ENCODE measurements around the gene RASA4B. TPM values are rescaled to one million over a fixed set of nuclear protein-coding genes. Genes with fewer than 3 reads are reported as not detected.

Gene RASA4B
- total RNA-seq, 4 donors from 2014 or later: 10.5 to 56.1 (median 32.3) TPM

DNA sequence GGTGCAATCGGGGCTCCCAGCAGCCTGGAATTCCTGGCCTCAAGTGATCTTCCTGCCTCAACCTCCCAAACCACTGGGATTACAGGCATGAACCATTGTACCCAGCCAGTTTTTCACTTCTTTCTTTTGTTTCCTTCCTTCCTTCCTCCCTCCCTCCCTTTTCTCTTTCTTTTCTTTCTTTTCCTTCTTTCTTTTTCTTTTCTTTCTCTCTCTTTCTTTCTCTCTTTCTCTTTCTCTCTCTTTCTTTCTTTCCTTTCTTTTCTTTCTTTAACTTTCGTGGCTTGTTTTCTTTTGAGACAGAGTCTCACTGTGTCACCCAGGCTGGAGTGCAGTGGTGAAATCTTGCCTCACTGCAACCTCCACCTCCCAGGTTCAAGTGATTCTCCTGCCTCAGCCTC, 71.9 kb downstream of the RASA4B start:
- Histone ChIP-seq H3K27ac (no peak overlapping the region), H3K36me3 (peaks cover 0 to 69% (median 8%) of the 10 kb centered on the region in 3 donors), H3K4me1 (no peaks in the 10 kb centered on the region), H3K4me3 (no peak overlapping the region), H3K27me3 (no peaks in the 10 kb centered on the region), H3K9me3 (no peaks in the 10 kb centered on the region)
- DNase-seq (ENCODE audit: low spot score in 2 of 2): no peak
- no peak for TF ChIP-seq EP300 (IDR thresholded peaks at IDR 0.05)
- TF ChIP-seq, protein P1, sequence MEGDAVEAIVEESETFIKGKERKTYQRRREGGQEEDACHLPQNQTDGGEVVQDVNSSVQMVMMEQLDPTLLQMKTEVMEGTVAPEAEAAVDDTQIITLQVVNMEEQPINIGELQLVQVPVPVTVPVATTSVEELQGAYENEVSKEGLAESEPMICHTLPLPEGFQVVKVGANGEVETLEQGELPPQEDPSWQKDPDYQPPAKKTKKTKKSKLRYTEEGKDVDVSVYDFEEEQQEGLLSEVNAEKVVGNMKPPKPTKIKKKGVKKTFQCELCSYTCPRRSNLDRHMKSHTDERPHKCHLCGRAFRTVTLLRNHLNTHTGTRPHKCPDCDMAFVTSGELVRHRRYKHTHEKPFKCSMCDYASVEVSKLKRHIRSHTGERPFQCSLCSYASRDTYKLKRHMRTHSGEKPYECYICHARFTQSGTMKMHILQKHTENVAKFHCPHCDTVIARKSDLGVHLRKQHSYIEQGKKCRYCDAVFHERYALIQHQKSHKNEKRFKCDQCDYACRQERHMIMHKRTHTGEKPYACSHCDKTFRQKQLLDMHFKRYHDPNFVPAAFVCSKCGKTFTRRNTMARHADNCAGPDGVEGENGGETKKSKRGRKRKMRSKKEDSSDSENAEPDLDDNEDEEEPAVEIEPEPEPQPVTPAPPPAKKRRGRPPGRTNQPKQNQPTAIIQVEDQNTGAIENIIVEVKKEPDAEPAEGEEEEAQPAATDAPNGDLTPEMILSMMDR (IDR thresholded peaks at IDR 0.05): no peak
- WGBS, 2 donors: 88 to 94% methylated on average over 2 of the region's 2 CpGs

DNA sequence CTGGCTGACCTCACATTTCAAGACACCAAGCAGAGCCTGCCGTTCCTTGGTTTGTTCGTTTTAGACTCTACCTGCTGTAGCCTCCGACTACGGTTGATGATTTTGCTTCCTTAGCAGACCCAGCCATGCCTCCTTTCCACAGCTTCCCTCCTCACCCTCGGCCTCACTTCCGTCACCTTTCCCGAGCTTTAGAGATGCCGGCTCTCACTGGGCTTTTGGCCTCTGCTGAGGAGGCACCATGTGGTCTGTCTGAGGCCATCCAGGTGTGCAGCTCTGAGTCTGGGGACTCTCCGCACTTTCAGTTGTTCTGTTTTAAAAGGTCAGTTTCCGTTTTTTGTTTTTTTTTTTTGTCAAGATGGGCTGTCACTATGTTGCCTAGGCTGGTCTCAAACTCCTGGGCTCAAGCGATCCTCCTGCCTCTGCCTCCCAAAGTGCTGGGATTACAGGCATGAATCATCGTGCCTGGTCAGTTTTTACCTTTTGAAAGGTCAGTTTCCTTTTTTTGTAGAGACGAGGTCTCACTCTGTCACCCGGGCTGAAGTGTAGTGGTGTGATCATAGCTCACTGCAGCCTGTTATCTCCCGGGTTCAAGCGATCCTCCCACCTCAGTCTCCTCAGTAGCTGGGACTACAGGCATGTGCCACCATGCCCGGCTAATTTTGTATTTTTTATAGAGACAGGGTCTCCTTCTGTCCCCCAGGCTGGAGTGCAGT, 72.5 kb downstream of the RASA4B start:
- Histone ChIP-seq H3K4me3 (no peak overlapping the region), H3K27me3 (no peaks in the 10 kb centered on the region), H3K4me1 (no peaks in the 10 kb centered on the region), H3K36me3 (peaks cover 0 to 75% (median 8%) of the 10 kb centered on the region in 3 donors), H3K27ac (no peak overlapping the region), H3K9me3 (no peaks in the 10 kb centered on the region)
- 90 to 93% methylated on average over 17 of the region's 17 CpGs for WGBS, 2 donors
- no peak for DNase-seq (ENCODE audit: low spot score in 2 of 2)
- TF ChIP-seq POLR2A (IDR thresholded peaks at IDR 0.05) (no peak), EP300 (IDR thresholded peaks at IDR 0.05) (no peak)
- TF ChIP-seq, protein P1 (IDR thresholded peaks at IDR 0.05): no peak

DNA sequence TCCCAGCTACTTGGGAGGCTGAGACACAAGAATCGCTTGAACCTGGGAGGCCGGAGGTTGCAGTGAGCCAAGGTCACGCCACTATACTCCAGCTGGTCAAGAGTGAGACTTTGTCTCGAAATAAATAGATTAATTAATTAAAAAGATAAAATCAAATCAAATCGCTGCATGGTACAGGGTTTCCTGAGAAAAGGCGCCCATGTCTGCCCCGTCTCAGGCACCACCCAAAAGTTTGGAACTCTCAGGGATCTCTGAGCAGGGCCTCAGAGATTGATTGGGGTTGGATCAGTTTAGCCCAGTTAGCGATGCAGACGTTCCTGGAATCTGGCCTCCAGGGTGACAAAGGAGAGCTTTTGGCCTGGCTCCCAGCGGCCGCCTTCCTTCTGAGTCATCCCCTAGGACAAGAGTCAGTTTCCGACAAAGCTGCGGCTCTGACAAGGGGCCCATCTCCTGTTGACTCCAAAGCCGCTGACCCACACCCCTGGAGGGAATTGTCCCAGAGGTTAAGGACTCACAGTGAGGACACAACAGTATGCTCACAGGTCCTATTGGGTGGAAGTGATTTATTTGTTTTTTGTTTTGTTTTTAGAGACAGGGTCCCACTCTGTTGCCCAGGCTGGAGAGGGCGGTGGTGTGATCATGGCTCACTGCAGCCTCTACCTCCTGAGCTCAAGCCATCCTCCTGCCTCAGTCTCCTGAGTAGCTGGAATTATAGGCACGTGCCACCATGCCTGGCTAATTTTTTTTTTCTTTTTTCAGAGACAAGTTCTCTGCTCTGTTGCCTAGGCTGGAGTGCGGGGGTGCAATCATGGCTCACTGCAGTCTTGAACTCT, 77.4 kb downstream of the RASA4B start:
- H3K27me3 ChIP-seq: no peaks in the 10 kb centered on the region
- TF ChIP-seq EP300 (IDR thresholded peaks at IDR 0.05) (no peak), POLR2A (IDR thresholded peaks at IDR 0.05) (no peak)
- TF ChIP-seq, protein P1 (IDR thresholded peaks at IDR 0.05): no peak
- H3K4me1 ChIP-seq: no peaks in the 10 kb centered on the region
- no peak overlapping the region for H3K4me3 ChIP-seq
- no peak overlapping the region for H3K27ac ChIP-seq
- H3K36me3 ChIP-seq: peaks cover 0 to 58% (median 0%) of the 10 kb centered on the region in 3 donors
- WGBS, 2 donors: 68 to 76% methylated on average over 17 of the region's 17 CpGs
- no peaks in the 10 kb centered on the region for H3K9me3 ChIP-seq
- no peak for DNase-seq (ENCODE audit: low spot score in 2 of 2)

DNA sequence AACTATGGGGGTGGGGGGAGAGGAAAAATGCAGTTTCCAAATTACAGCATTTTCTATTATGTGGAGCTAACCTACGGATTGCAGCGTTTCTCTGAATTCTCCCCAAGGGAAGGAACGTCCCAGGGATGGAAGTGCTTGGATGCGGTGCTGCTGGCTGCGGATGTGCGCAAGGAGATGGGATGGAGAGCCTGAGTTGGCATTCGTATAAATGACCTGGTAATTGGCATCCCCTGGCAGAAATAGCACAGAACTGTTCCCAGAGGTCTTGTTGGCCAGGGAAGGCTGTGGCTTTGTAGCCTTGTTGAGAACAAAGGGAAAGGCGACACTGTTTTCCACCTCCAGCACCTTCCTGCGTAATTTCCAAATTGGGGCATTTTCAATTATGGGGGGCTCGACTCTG, 81.5 kb downstream of the RASA4B start:
- DNase-seq (ENCODE audit: low spot score in 2 of 2): no peak
- peaks cover 0 to 25% (median 0%) of the 10 kb centered on the region in 3 donors for H3K36me3 ChIP-seq
- WGBS, 2 donors: 87 to 88% methylated on average over 10 of the region's 10 CpGs
- peaks cover 0 to 25% (median 8%) of the 10 kb centered on the region in 4 donors for H3K4me1 ChIP-seq
- H3K9me3 ChIP-seq: no peaks in the 10 kb centered on the region
- TF ChIP-seq, protein P1 (IDR thresholded peaks at IDR 0.05): no peak
- TF ChIP-seq POLR2A (IDR thresholded peaks at IDR 0.05) (no peak), EP300 (IDR thresholded peaks at IDR 0.05) (no peak)
- H3K27me3 ChIP-seq: no peaks in the 10 kb centered on the region
- no peak overlapping the region for H3K4me3 ChIP-seq
- H3K27ac ChIP-seq: no peak overlapping the region

DNA sequence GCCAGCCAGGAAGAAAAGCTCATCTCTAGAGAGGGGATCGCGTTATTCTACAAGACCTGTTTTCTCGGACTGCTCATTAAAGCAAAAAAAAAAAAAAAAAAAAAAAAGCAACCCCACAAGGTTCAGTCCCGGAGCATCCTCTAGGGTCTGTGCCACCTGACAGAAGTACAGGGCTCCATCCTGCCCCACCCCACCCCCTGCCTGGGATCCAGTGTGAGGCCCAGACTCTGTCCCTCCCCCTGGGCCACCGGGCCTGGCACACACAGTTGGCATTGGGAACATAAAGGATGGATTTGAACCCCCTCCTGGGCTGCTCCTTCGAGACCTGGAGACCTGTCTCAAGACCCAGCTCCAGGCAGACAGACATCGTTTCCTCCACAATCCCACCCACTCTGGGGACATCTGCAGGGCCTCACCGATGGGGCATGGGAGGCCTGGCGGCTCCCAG, 83.5 kb downstream of the RASA4B start:
- peaks cover 0 to 30% (median 10%) of the 10 kb centered on the region in 4 donors for H3K4me1 ChIP-seq
- H3K9me3 ChIP-seq: no peaks in the 10 kb centered on the region
- peak overlapping the region in 3 of 4 donors; percentile 34 to 92 (median 82) for H3K27ac ChIP-seq
- no peak for TF ChIP-seq EP300 (IDR thresholded peaks at IDR 0.05)
- TF ChIP-seq POLR2A (IDR thresholded peaks at IDR 0.05): no peak
- TF ChIP-seq, protein P1 (IDR thresholded peaks at IDR 0.05): no peak
- H3K36me3 ChIP-seq: peaks cover 0 to 5% (median 0%) of the 10 kb centered on the region in 3 donors
- DNase-seq (ENCODE audit: low spot score in 2 of 2): no peak
- H3K27me3 ChIP-seq: no peaks in the 10 kb centered on the region
- peak overlapping the region; percentile 58 to 96 (median 82) for H3K4me3 ChIP-seq
- 28 to 34% methylated on average over 9 of the region's 9 CpGs for WGBS, 2 donors

Measured in tibial nerve (tissue), 4 donors.